ENCODE measurements around the gene GJC3. TPM values are rescaled to one million over a fixed set of nuclear protein-coding genes. Genes with fewer than 3 reads are reported as not detected.
"Not testable (repeated sequence)": the region's sequence is repeated elsewhere in the genome, so short reads cannot be mapped to it uniquely, and the experiment has no call there.

GJC3 gene
- total RNA-seq, 3 donors from 2014 or later: 0.80 to 25.6 (median 6.6) TPM

- intact Hi-C loops (cut with DNase I; ENCODE audit: low total_unique reads): no loop called here
- peak in 1 of 2 donors; percentile 49 for DNase-seq (ENCODE audit: low spot score in 2 of 2)
- no peak overlapping the region for H3K4me3 ChIP-seq
- peaks cover 6% of the 10 kb centered on the region for H3K36me3 ChIP-seq
- H3K4me1 ChIP-seq: no peaks in the 10 kb centered on the region
- H3K9me3 ChIP-seq: no peaks in the 10 kb centered on the region
- TF ChIP-seq POLR2A (IDR thresholded peaks at IDR 0.05): no peak
- H3K27ac ChIP-seq: peak overlapping the region; percentile 15 to 50
- no peaks in the 10 kb centered on the region for H3K27me3 ChIP-seq
Measured at GRCh38 chr7:99898836-99899235, 30.6 kb downstream of the GJC3 start.

DNA sequence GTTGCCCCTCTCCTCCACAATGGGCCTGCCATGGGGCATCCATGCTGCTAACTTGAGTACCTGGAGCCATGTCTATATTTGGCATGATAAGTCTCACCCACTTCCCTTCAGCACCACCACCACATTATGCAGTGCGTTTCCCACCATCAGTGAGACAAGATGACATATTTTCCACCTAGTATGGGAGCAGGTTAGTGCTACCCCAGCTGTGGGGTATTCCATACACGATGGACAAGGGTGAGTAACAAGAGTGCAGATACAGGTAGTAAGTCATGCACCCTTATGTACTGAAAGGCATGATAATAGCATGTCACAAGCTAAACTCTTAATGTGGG is 31.4 kb downstream of the GJC3 start:
- peaks cover 6% of the 10 kb centered on the region for H3K36me3 ChIP-seq
- intact Hi-C loops (cut with DNase I; ENCODE audit: low total_unique reads): no loop called here
- TF ChIP-seq, protein P1, sequence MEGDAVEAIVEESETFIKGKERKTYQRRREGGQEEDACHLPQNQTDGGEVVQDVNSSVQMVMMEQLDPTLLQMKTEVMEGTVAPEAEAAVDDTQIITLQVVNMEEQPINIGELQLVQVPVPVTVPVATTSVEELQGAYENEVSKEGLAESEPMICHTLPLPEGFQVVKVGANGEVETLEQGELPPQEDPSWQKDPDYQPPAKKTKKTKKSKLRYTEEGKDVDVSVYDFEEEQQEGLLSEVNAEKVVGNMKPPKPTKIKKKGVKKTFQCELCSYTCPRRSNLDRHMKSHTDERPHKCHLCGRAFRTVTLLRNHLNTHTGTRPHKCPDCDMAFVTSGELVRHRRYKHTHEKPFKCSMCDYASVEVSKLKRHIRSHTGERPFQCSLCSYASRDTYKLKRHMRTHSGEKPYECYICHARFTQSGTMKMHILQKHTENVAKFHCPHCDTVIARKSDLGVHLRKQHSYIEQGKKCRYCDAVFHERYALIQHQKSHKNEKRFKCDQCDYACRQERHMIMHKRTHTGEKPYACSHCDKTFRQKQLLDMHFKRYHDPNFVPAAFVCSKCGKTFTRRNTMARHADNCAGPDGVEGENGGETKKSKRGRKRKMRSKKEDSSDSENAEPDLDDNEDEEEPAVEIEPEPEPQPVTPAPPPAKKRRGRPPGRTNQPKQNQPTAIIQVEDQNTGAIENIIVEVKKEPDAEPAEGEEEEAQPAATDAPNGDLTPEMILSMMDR (IDR thresholded peaks at IDR 0.05): no peak
- TF ChIP-seq POLR2AphosphoS5 (IDR thresholded peaks at IDR 0.05) (no peak), POLR2A (IDR thresholded peaks at IDR 0.05) (no peak)
- DNase-seq (ENCODE audit: low spot score in 2 of 2): no peak
- H3K27me3 ChIP-seq: no peaks in the 10 kb centered on the region
- H3K4me1 ChIP-seq: no peaks in the 10 kb centered on the region
- H3K9me3 ChIP-seq: no peaks in the 10 kb centered on the region
- H3K27ac ChIP-seq: peak overlapping the region; percentile 35 to 46
- H3K4me3 ChIP-seq: no peak overlapping the region

- H3K4me1 ChIP-seq: no peaks in the 10 kb centered on the region
- peaks cover 6% of the 10 kb centered on the region for H3K36me3 ChIP-seq
- H3K9me3 ChIP-seq: no peaks in the 10 kb centered on the region
- no peaks in the 10 kb centered on the region for H3K27me3 ChIP-seq
- intact Hi-C loops (cut with DNase I; ENCODE audit: low total_unique reads): no loop called here
- DNase-seq (ENCODE audit: low spot score in 2 of 2): no peak
- TF ChIP-seq POLR2A (IDR thresholded peaks at IDR 0.05) (no peak), POLR2AphosphoS5 (IDR thresholded peaks at IDR 0.05) (no peak)
- TF ChIP-seq, protein P1 (IDR thresholded peaks at IDR 0.05): no peak
- no peak overlapping the region for H3K27ac ChIP-seq
- no peak overlapping the region for H3K4me3 ChIP-seq
Measured at GRCh38 chr7:99897322-99898022, 31.9 kb downstream of the GJC3 start.

- TF ChIP-seq, protein P1 (IDR thresholded peaks at IDR 0.05): no peak
- TF ChIP-seq POLR2A (IDR thresholded peaks at IDR 0.05) (no peak), POLR2AphosphoS5 (IDR thresholded peaks at IDR 0.05) (no peak)
- H3K36me3 ChIP-seq: no peaks in the 10 kb centered on the region
- intact Hi-C loops (cut with DNase I; ENCODE audit: low total_unique reads): no loop called here
Measured at GRCh38 chr7:99894738-99895137, 34.7 kb downstream of the GJC3 start.

DNA sequence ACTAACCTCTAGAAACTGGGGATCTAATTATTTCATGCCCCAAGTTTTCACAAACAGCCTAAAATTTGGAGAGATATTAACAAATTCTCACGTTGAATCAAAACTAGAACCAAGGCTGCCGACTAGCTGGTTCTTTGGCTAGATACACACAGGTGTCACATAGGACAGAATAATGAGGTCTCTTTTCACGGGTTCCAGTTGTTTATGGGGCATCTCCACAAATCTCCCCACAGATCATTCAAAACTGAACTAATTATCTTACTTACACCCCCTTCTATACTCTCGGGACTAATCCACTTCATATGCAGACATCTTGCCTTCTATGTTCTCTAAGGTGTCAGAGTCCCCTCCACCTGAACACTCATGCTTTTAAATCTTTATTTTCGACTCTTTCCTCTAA is 36.1 kb downstream of the GJC3 start:
- no peak overlapping the region for H3K27ac ChIP-seq
- no peak for DNase-seq (ENCODE audit: low spot score in 2 of 2)
- H3K36me3 ChIP-seq: no peaks in the 10 kb centered on the region
- H3K27me3 ChIP-seq: no peaks in the 10 kb centered on the region
- intact Hi-C loops (cut with DNase I; ENCODE audit: low total_unique reads): no loop called here
- H3K9me3 ChIP-seq: no peaks in the 10 kb centered on the region
- H3K4me1 ChIP-seq: no peaks in the 10 kb centered on the region
- H3K4me3 ChIP-seq: no peak overlapping the region
- TF ChIP-seq POLR2AphosphoS5 (IDR thresholded peaks at IDR 0.05) (no peak), POLR2A (IDR thresholded peaks at IDR 0.05) (no peak)
- TF ChIP-seq, protein P1 (IDR thresholded peaks at IDR 0.05): no peak

More at GRCh38 chr7:99894738-99895137, 34.7 kb downstream of the GJC3 start:
- no peak for DNase-seq (ENCODE audit: low spot score in 2 of 2)
- Histone ChIP-seq H3K4me1 (no peaks in the 10 kb centered on the region), H3K27me3 (no peaks in the 10 kb centered on the region), H3K9me3 (no peaks in the 10 kb centered on the region), H3K27ac (no peak overlapping the region), H3K4me3 (no peak overlapping the region)

DNA sequence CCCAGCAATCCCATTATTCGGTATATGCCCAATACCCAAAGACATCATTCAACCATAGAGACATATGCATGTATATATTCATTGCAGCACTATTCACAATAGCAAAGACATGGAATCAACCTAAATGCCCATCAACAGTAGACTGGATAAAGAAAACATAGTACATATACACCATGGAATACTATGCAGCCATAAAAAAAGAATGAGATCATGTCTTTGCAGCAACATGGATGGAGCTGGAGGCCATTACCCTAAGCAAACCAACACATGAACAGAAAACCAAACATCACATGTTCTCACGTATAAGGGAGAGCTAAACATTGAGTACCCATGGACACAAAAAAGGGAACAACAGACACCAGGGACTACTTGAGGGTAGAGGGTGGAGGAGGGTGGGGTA is 39.1 kb downstream of the GJC3 start:
- H3K4me1 ChIP-seq; H3K27me3 ChIP-seq; H3K4me3 ChIP-seq; H3K36me3 ChIP-seq; H3K9me3 ChIP-seq; DNase-seq (ENCODE audit: low spot score in 2 of 2); intact Hi-C loops (cut with DNase I; ENCODE audit: low total_unique reads); H3K27ac ChIP-seq: not testable (repeated sequence)

GRCh38 chr7:99888366-99888765 is 41.1 kb downstream of the GJC3 start:
- H3K27ac ChIP-seq; H3K4me1 ChIP-seq; H3K4me3 ChIP-seq; H3K27me3 ChIP-seq; intact Hi-C loops (cut with DNase I; ENCODE audit: low total_unique reads); DNase-seq (ENCODE audit: low spot score in 2 of 2); H3K9me3 ChIP-seq; H3K36me3 ChIP-seq: not testable (repeated sequence)
